MM.1S (cell line): ENCODE results near the gene PEX14.

ENCODE experiments used
- EZH2 ChIP-seq: fragments of 300-600 bp; sonication (generic); optimal IDR thresholded peaks from 2 replicates; pipeline ENCODE3; 2017; ENCODE audit warnings: low read depth, mild to moderate bottlenecking, antibody characterized with exemption, low read length, mixed read lengths
- EZH2phosphoT487 ChIP-seq: fragments of 300-600 bp; sonication (generic); IDR thresholded peaks from 2 replicates; pipeline ENCODE4 v1.6.1; 2018; ENCODE audit warnings: antibody characterized with exemption, low read length
- TF ChIP-seq, protein P1 (sequence below): fragments of 300-600 bp; sonication (generic); IDR thresholded peaks from 2 replicates; pipeline ENCODE4 v1.5.1; 2016; ENCODE audit warnings: antibody characterized with exemption, low read length, mixed read lengths

DNA sequence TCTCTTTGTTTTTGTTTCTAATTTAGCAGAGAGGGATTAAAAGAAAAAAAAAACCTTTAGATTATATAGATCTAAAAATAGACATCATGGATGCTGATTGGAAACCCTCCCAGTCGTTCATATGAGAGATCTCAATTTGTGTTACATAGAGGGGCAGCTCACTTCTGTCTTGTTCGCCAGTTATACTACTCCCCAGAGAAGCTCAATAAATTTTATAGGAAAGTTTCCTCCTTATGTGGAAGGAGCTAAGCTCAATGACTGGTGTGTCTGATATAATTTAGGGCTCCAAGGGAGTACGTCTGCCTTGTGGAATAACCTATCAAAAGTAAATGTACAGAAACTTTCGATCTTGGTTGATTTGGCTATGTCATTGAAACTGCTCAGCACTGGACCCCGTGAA is 117.6 kb downstream of the PEX14 start:
- TF ChIP-seq, protein P1, sequence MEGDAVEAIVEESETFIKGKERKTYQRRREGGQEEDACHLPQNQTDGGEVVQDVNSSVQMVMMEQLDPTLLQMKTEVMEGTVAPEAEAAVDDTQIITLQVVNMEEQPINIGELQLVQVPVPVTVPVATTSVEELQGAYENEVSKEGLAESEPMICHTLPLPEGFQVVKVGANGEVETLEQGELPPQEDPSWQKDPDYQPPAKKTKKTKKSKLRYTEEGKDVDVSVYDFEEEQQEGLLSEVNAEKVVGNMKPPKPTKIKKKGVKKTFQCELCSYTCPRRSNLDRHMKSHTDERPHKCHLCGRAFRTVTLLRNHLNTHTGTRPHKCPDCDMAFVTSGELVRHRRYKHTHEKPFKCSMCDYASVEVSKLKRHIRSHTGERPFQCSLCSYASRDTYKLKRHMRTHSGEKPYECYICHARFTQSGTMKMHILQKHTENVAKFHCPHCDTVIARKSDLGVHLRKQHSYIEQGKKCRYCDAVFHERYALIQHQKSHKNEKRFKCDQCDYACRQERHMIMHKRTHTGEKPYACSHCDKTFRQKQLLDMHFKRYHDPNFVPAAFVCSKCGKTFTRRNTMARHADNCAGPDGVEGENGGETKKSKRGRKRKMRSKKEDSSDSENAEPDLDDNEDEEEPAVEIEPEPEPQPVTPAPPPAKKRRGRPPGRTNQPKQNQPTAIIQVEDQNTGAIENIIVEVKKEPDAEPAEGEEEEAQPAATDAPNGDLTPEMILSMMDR: no peak
- TF ChIP-seq EZH2: no peak
- no peak for TF ChIP-seq EZH2phosphoT487
